SK-N-SH treated with all-trans-retinoic acid at 6 μM for 48 hours (cell line): ENCODE measurements around the gene NEAT1.

Experiments used
- BACH2 ChIP-seq: fragments of 250-450 bp; sonication (Bioruptor Pico); IDR thresholded peaks from 2 replicates; pipeline ENCODE4 v1.9.0; 2021; ENCODE audit warnings: mild to moderate bottlenecking, borderline replicate concordance
- ESRRG ChIP-seq: fragments of 250-450 bp; sonication (Bioruptor Pico); IDR thresholded peaks from 2 replicates; pipeline ENCODE4 v1.6.1; 2021; ENCODE audit warnings: mild to moderate bottlenecking
- ISL1 ChIP-seq: fragments of 250-450 bp; sonication (Bioruptor Pico); IDR thresholded peaks from 2 replicates; pipeline ENCODE4 v2.1.2; 2022; ENCODE audit warnings: mild to moderate bottlenecking, moderate library complexity
- PATZ1 ChIP-seq: fragments of 250-450 bp; sonication (Bioruptor Pico); IDR thresholded peaks from 2 replicates; pipeline ENCODE4 v1.8.0; 2020; ENCODE audit warnings: mild to moderate bottlenecking, moderate library complexity, borderline replicate concordance
- POU6F1 ChIP-seq: fragments of 250-450 bp; sonication (Bioruptor Pico); IDR thresholded peaks from 2 replicates; pipeline ENCODE4 v1.8.0; 2021; ENCODE audit warnings: low read depth, mild to moderate bottlenecking, moderate library complexity, borderline replicate concordance
- PPARA ChIP-seq: fragments of 250-450 bp; sonication (Bioruptor Pico); IDR thresholded peaks from 2 replicates; pipeline ENCODE4 v1.5.0; 2020; ENCODE audit warnings: mild to moderate bottlenecking, borderline replicate concordance
- ZC3H10 ChIP-seq: fragments of 250-450 bp; sonication (Bioruptor Pico); IDR thresholded peaks from 2 replicates; pipeline ENCODE4 v1.5.1; 2021; ENCODE audit warnings: mild to moderate bottlenecking, moderate library complexity
- ZFP30 ChIP-seq: fragments of 450-650 bp; formaldehyde crosslinking; IDR thresholded peaks from 2 replicates; pipeline ENCODE4 v1.5.0; 2022; ENCODE audit warnings: mild to moderate bottlenecking, moderate library complexity
- ZNF8 ChIP-seq: fragments of 450-650 bp; formaldehyde crosslinking; IDR thresholded peaks from 2 replicates; pipeline ENCODE4 v1.5.0; 2020; ENCODE audit warnings: mild to moderate bottlenecking, moderate library complexity

- TF ChIP-seq PATZ1 (CRISPR knock-in tag) (no peak), ZNF8 (no peak), ESRRG (CRISPR knock-in tag) (no peak), ZFP30 (no peak), PPARA (no peak), ISL1 (no peak), ZC3H10 (CRISPR knock-in tag) (no peak), POU6F1 (CRISPR knock-in tag) (no peak), BACH2 (no peak)
These were observed 18.9 kb upstream of the NEAT1 start for GRCh38 chr11:65403607-65404121.
